HL-60 (cell line): ENCODE data around the gene BDH1.

Source experiments
- DNase-seq, 2 experiments: peaks; one replicate each; pipeline ENCODE4 v3.0.0-alpha.2; 2010 to 2020; ENCODE audit warnings: low read depth in 1 of 2, low spot score in 1 of 2
- H3K27ac ChIP-seq: fragments of 250-450 bp; sonication (Bioruptor Pico); replicated peaks from 2 replicates; pipeline ENCODE4 v1.5.1; 2020; ENCODE audit warnings: mild to moderate bottlenecking, moderate library complexity
- H3K27me3 ChIP-seq: fragments of 250-450 bp; sonication (Bioruptor Pico); 2 replicates; pipeline ENCODE4 v1.5.1; 2021; ENCODE audit warnings: mild to moderate bottlenecking, moderate library complexity; ENCODE audit not compliant: insufficient read depth, poor library complexity, severe bottlenecking
- H3K4me3 ChIP-seq: replicated peaks from 2 replicates; pipeline ENCODE4 v1.5.1; 2011; ENCODE audit warnings: mild to moderate bottlenecking, control low read depth, low read length; ENCODE audit not compliant: insufficient read depth
- CTCF ChIP-seq: IDR thresholded peaks from one replicate; pipeline ENCODE4 v1.5.1; 2011; ENCODE audit warnings: low read length, control low read depth, inconsistent platforms; ENCODE audit not compliant: insufficient read depth
- GABPA ChIP-seq: IDR thresholded peaks from 2 replicates; pipeline ENCODE4 v1.6.1; 2012; ENCODE audit warnings: low read depth
- POLR2AphosphoS5 ChIP-seq: IDR thresholded peaks from 2 replicates; pipeline ENCODE4 v1.6.1; 2012; ENCODE audit warnings: low read depth
- REST ChIP-seq: IDR thresholded peaks from 2 replicates; pipeline ENCODE4 v1.6.1; 2012; ENCODE audit warnings: low read depth; ENCODE audit not compliant: insufficient replicate concordance
- SPI1 ChIP-seq: IDR thresholded peaks from 2 replicates; pipeline ENCODE4 v1.6.1; 2012; ENCODE audit warnings: low read depth, mild to moderate bottlenecking, borderline replicate concordance

Gene BDH1

DNA sequence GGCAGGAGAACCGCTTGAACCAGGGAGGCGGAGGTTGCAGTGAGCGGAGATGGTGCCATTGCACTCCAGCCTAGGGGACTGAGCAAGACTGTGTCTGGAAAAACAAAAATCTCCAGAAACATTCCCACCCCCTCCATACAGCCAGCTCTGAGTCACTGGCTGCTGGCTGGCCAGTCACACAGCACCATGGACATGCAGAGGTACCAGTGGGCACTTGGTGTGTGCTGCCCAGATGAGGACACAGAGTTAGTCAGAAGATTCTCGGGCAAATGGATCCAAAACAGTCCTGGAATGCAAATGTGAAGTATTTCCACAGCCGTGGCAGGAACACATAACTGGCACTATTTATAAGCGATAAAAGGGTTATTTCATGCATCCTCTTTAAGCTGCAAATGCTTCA, 44.6 kb downstream of the BDH1 start:
- Histone ChIP-seq H3K27me3 (no peaks in the 10 kb centered on the region), H3K27ac (no peak overlapping the region), H3K4me3 (no peak overlapping the region)
- no peak for TF ChIP-seq SPI1
- no peak for TF ChIP-seq GABPA
- no peak for TF ChIP-seq POLR2AphosphoS5
- no peak for TF ChIP-seq CTCF
- no peak for TF ChIP-seq REST
- DNase-seq: no peak

DNA sequence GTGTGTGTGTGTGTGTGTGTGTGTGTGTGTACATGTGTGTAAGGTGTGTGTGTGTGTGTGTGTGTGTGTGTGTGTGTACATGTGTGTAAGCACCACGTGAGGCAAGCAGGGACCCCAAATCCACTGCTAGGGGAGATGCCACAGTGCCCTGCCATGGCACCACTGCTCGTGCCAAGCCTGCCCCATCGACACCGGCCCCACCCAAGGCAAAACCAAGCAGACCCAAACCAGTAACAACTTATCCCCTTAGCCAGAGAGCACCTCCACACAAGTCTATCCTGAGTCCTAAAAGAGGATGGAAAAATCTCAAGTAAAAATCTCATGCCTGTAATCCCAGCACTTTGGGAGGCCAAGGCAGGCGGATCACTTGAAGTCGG, 45.1 kb downstream of the BDH1 start:
- no peak for DNase-seq
- Histone ChIP-seq H3K27ac (no peak overlapping the region), H3K27me3 (no peaks in the 10 kb centered on the region), H3K4me3 (no peak overlapping the region)
- TF ChIP-seq POLR2AphosphoS5: no peak
- TF ChIP-seq REST: no peak
- no peak for TF ChIP-seq CTCF
- no peak for TF ChIP-seq SPI1
- no peak for TF ChIP-seq GABPA

GRCh38 chr3:197508924-197509775, 46.6 kb downstream of the BDH1 start:
- no peaks in the 10 kb centered on the region for H3K27me3 ChIP-seq
- DNase-seq: no peak
- no peak overlapping the region for H3K27ac ChIP-seq
- no peak overlapping the region for H3K4me3 ChIP-seq
- no peak for TF ChIP-seq SPI1
- TF ChIP-seq POLR2AphosphoS5: no peak; the same call in 1 of the 2 replicates
- no peak for TF ChIP-seq CTCF

GRCh38 chr3:197508461-197508860, 47.3 kb downstream of the BDH1 start:
- H3K27ac ChIP-seq: no peak overlapping the region
- DNase-seq: no peak
- no peak for TF ChIP-seq GABPA
- no peak for TF ChIP-seq REST
- TF ChIP-seq CTCF: no peak
- TF ChIP-seq POLR2AphosphoS5: no peak; the same call in 1 of the 2 replicates
- no peak for TF ChIP-seq SPI1
- no peak overlapping the region for H3K4me3 ChIP-seq
- H3K27me3 ChIP-seq: no peaks in the 10 kb centered on the region
